Tibial nerve (tissue), 4 donors: ENCODE results near the gene UPF1. TPM values are rescaled to one million over a fixed set of nuclear protein-coding genes. Genes with fewer than 3 reads are reported as not detected.
"Not testable (repeated sequence)": the region's sequence is repeated elsewhere in the genome, so short reads cannot be mapped to it uniquely, and the experiment has no call there.

Source experiments
- DNase-seq, 2 donors: peaks; one replicate each; pipeline ENCODE4 v3.0.0-alpha.2; 2019; ENCODE audit warnings: low spot score in 2 of 2
- H3K27ac ChIP-seq, 4 donors: fragments of 200-600 bp; sonication (generic) in 3 of 4; one replicate each; pipeline ENCODE4 v1.5.1; 2017 to 2019; ENCODE audit warnings: mild to moderate bottlenecking in 1 of 4
- H3K27me3 ChIP-seq, 2 donors: fragments of 200-600 bp; sonication (generic) in 1 of 2; one replicate each; pipeline versions ENCODE4 v1.5.1 to v1.6.0; 2017 to 2019
- H3K36me3 ChIP-seq, 3 donors: fragments of 200-600 bp; sonication (generic); one replicate each; pipeline ENCODE4 v1.5.1; 2018 to 2019
- H3K4me1 ChIP-seq, 4 donors: fragments of 200-600 bp; sonication (generic) in 3 of 4; one replicate each; pipeline ENCODE4 v1.5.1; 2017 to 2019
- H3K4me3 ChIP-seq, 4 donors: fragments of 200-600 bp; sonication (generic) in 3 of 4; one replicate each; pipeline ENCODE4 v1.5.1; 2017 to 2019; ENCODE audit warnings: mild to moderate bottlenecking in 1 of 4, moderate library complexity in 1 of 4
- H3K9me3 ChIP-seq, 4 donors: fragments of 200-600 bp; sonication (generic) in 3 of 4; one replicate each; pipeline ENCODE4 v1.5.1; 2017 to 2019
- CTCF ChIP-seq, 5 experiments: fragments of 200-600 bp in 3 of 5; fragments of 450-650 bp in 2 of 5; sonication (generic) in 3 of 5; IDR thresholded peaks; one replicate each; pipeline ENCODE4 v1.5.1; 2016 to 2019; ENCODE audit warnings: antibody characterized with exemption in 5 of 5, mild to moderate bottlenecking in 3 of 5, moderate library complexity in 2 of 5
- EP300 ChIP-seq, 2 donors: sonication (generic); formaldehyde crosslinking; IDR thresholded peaks; one replicate each; pipeline ENCODE4 v1.6.1; 2017; ENCODE audit warnings: antibody characterized with exemption in 2 of 2, mild to moderate bottlenecking in 1 of 2
- POLR2A ChIP-seq, 2 donors: fragments of 450-650 bp; IDR thresholded peaks; one replicate each; pipeline ENCODE4 v1.6.1; 2017; ENCODE audit warnings: antibody characterized with exemption in 2 of 2, mild to moderate bottlenecking in 2 of 2, moderate library complexity in 2 of 2
- WGBS, 2 donors: methylation state at CpG; one replicate each; pipeline ENCODE4 v1.1.5; 2018; 5-methylcytosine and 5-hydroxymethylcytosine counted together
- total RNA-seq, 4 donors: library from RNA; depleted of rRNA; stranded (reverse); fragments of >200 nt; gene quantifications; one replicate each; pipeline ENCODE4 v1.1.0, GENCODE V29; 2016

The UPF1 gene
- total RNA-seq, 4 donors from 2014 or later, result 75.6 to 117 (median 87.9) TPM

DNA sequence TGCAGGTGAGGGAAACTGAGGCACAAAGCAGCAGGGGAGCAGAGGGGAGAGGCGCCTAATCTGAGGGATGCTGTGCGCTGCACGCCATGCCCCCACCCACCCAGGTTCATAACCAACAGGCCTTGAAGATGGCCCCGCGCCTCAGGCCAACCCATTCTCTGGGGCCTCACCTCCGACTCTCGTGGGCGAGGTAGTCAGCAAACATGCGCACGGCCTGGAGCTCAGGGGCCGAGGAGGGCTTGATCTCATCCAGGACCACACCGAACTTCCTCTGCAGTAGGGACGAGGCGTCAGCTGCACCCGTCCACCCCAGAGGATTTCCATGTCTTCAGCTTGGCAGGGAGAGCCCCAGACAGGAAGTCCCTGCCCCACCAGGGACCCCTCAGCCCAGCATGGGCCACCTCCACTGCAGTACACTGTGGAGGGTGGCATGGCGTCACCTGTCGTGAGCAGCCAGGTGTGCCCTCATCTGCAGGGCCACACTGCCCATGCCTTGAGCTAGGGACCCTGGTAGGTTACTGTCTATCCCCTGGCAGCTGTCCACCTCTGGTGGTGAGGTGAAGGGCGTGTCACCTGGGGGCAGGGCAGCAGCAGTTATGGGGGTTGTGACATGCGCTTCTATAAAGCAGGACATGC is 79.2 kb downstream of the UPF1 start:
- WGBS, 2 donors, result 91 to 93% methylated on average over 18 to 19 of the region's 19 CpGs
- H3K27me3 ChIP-seq, result no peaks in the 10 kb centered on the region
- peaks cover 0 to 11% (median 0%) of the 10 kb centered on the region in 4 donors for H3K4me1 ChIP-seq
- peaks cover 0 to 96% (median 16%) of the 10 kb centered on the region in 3 donors for H3K36me3 ChIP-seq
- DNase-seq, result no peak
- H3K4me3 ChIP-seq, result no peak overlapping the region
- no peak for TF ChIP-seq CTCF (IDR thresholded peaks at IDR 0.05)
- no peak for TF ChIP-seq EP300 (IDR thresholded peaks at IDR 0.05)
- TF ChIP-seq POLR2A (IDR thresholded peaks at IDR 0.05), result no peak
- no peak overlapping the region for H3K27ac ChIP-seq
- H3K9me3 ChIP-seq, result no peaks in the 10 kb centered on the region

GRCh38 chr19:18912933-18913332 is 81.2 kb downstream of the UPF1 start:
- Histone ChIP-seq H3K4me3 (no peak overlapping the region), H3K27ac (no peak overlapping the region), H3K4me1 (peaks cover 0 to 26% (median 4%) of the 10 kb centered on the region in 4 donors), H3K36me3 (peaks cover 0 to 80% (median 7%) of the 10 kb centered on the region in 3 donors), H3K27me3 (no peaks in the 10 kb centered on the region), H3K9me3 (no peaks in the 10 kb centered on the region)
- 96 to 97% methylated on average over 11 to 14 of the region's 14 CpGs for WGBS, 2 donors
- TF ChIP-seq EP300 (IDR thresholded peaks at IDR 0.05) (no peak), CTCF (IDR thresholded peaks at IDR 0.05) (no peak), POLR2A (IDR thresholded peaks at IDR 0.05) (no peak)
- no peak for DNase-seq

- 79 to 94% methylated on average over 3 to 5 of the region's 5 CpGs for WGBS, 2 donors
- DNase-seq, result no peak
- no peak for TF ChIP-seq EP300 (IDR thresholded peaks at IDR 0.05)
- no peak for TF ChIP-seq CTCF (IDR thresholded peaks at IDR 0.05)
- TF ChIP-seq POLR2A (IDR thresholded peaks at IDR 0.05), result no peak
- Histone ChIP-seq H3K27me3 (no peaks in the 10 kb centered on the region), H3K9me3 (no peaks in the 10 kb centered on the region), H3K4me3 (no peak overlapping the region), H3K4me1 (peaks cover 0 to 31% (median 6%) of the 10 kb centered on the region in 4 donors), H3K36me3 (peaks cover 0 to 75% (median 7%) of the 10 kb centered on the region in 3 donors), H3K27ac (no peak overlapping the region)
These were observed 81.7 kb downstream of the UPF1 start for GRCh38 chr19:18913466-18913865.

GRCh38 chr19:18915639-18916038 is 83.9 kb downstream of the UPF1 start:
- WGBS, 2 donors, result 42 to 45% methylated on average over 3 to 5 of the region's 5 CpGs
- peaks cover 0 to 55% (median 7%) of the 10 kb centered on the region in 3 donors for H3K36me3 ChIP-seq
- TF ChIP-seq EP300 (IDR thresholded peaks at IDR 0.05) (no peak), CTCF (IDR thresholded peaks at IDR 0.05) (peak in 3 of 5 experiments; percentile 26 to 49 (median 32)), POLR2A (IDR thresholded peaks at IDR 0.05) (no peak)
- H3K4me3 ChIP-seq, result no peak overlapping the region
- no peak for DNase-seq
- peak overlapping the region in 1 of 4 donors; percentile 33 for H3K27ac ChIP-seq
- H3K9me3 ChIP-seq, result no peaks in the 10 kb centered on the region
- peaks cover 0 to 41% (median 15%) of the 10 kb centered on the region in 4 donors for H3K4me1 ChIP-seq
- H3K27me3 ChIP-seq, result no peaks in the 10 kb centered on the region

- Histone ChIP-seq H3K36me3 (peaks cover 0 to 53% (median 9%) of the 10 kb centered on the region in 3 donors), H3K4me1 (peaks cover 0 to 50% (median 19%) of the 10 kb centered on the region in 4 donors)
- not testable (repeated sequence) for H3K9me3 ChIP-seq, DNase-seq, H3K27ac ChIP-seq, H3K27me3 ChIP-seq, H3K4me3 ChIP-seq
- WGBS, 2 donors, result 82 to 85% methylated on average over 9 of the region's 9 CpGs
These were observed 85.8 kb downstream of the UPF1 start for GRCh38 chr19:18917593-18917992.

Other genes starting within 250 kb of the UPF1 start
- gene REX1BD, start 243.2 kb upstream of the UPF1 start, total RNA-seq, result 100 to 1,000 TPM; 186 to 226 (median 210) TPM
- 100 to 1,000 TPM in 1 of 4 donors, 10 to 100 TPM in 3; 27.4 to 115 (median 43.6) TPM for gene CRLF1, start 225.2 kb upstream of the UPF1 start, total RNA-seq
- gene TMEM59L, start 219.1 kb upstream of the UPF1 start, total RNA-seq, result 10 to 100 TPM in 1 of 4 donors, 1 to 10 TPM in 2, not detected in 1; 3.1 to 12.6 (median 4.2) TPM
- gene KLHL26, start 194.9 kb upstream of the UPF1 start, total RNA-seq, result 10 to 100 TPM; 12.9 to 38.4 (median 15.1) TPM
- 1 to 10 TPM; 4.0 to 7.8 (median 6.7) TPM for gene CRTC1, start 148.3 kb upstream of the UPF1 start, total RNA-seq
- gene COMP, start 40.7 kb upstream of the UPF1 start, total RNA-seq, result 100 to 1,000 TPM in 1 of 4 donors, 10 to 100 TPM in 3; 14.0 to 117 (median 25.3) TPM
- 10 to 100 TPM in 3 of 4 donors, 1 to 10 TPM in 1; 7.0 to 14.9 (median 13.4) TPM for gene CERS1, start 64.2 kb downstream of the UPF1 start, total RNA-seq
- gene COPE, start 87.4 kb downstream of the UPF1 start, total RNA-seq, result 100 to 1,000 TPM; 151 to 266 (median 183) TPM
- 10 to 100 TPM; 31.8 to 61.2 (median 35.5) TPM for gene DDX49, start 87.8 kb downstream of the UPF1 start, total RNA-seq
- gene HOMER3, start 109.3 kb downstream of the UPF1 start, total RNA-seq, result 10 to 100 TPM; 38.0 to 90.0 (median 44.6) TPM
- 10 to 100 TPM; 50.8 to 95.1 (median 65.1) TPM for gene SUGP2, start 201.6 kb downstream of the UPF1 start, total RNA-seq
- 10 to 100 TPM; 20.0 to 40.8 (median 24.6) TPM for gene ARMC6, start 201.6 kb downstream of the UPF1 start, total RNA-seq
- gene SLC25A42, start 232.0 kb downstream of the UPF1 start, total RNA-seq, result 10 to 100 TPM; 13.8 to 25.5 (median 15.5) TPM